Osteoblast (primary cell): ENCODE data around the gene ZNF697. TPM values are rescaled to one million over a fixed set of nuclear protein-coding genes. Genes with fewer than 3 reads are reported as not detected.
"Not testable (repeated sequence)": the region's sequence is repeated elsewhere in the genome, so short reads cannot be mapped to it uniquely, and the experiment has no call there.

Source experiments
- DNase-seq: peaks from one replicate; pipeline ENCODE4 v3.0.0; 2011; ENCODE audit warnings: low spot score, mixed read lengths; ENCODE audit not compliant: insufficient read length; ENCODE audit errors: missing footprints
- H2AFZ ChIP-seq: 2 replicates; pipeline ENCODE4 v1.6.0; 2011; ENCODE audit warnings: mild to moderate bottlenecking, low read length
- H3K27ac ChIP-seq: 2 replicates; pipeline ENCODE4 v1.5.1; 2011; ENCODE audit warnings: mild to moderate bottlenecking, low read depth, low read length, moderate library complexity
- H3K27me3 ChIP-seq: 2 replicates; pipeline ENCODE4 v1.6.0; 2012; ENCODE audit warnings: mild to moderate bottlenecking, control low read depth, inconsistent platforms, low read length, moderate library complexity; ENCODE audit not compliant: insufficient read depth
- H3K36me3 ChIP-seq: 2 replicates; pipeline ENCODE4 v1.5.1; 2011; ENCODE audit warnings: mild to moderate bottlenecking, low read length, control low read depth, moderate library complexity; ENCODE audit not compliant: insufficient read depth
- H3K4me1 ChIP-seq: 2 replicates; pipeline ENCODE4 v1.5.1; 2011; ENCODE audit warnings: mild to moderate bottlenecking, low read length, control low read depth, moderate library complexity; ENCODE audit not compliant: insufficient read depth
- H3K4me2 ChIP-seq: 2 replicates; pipeline ENCODE4 v1.6.0; 2011; ENCODE audit warnings: mild to moderate bottlenecking, low read length; ENCODE audit not compliant: insufficient read depth
- H3K4me3 ChIP-seq: fragments of 200-600 bp; sonication (generic); 3 replicates; pipeline ENCODE4 v1.5.1; 2012; ENCODE audit warnings: mild to moderate bottlenecking, low read length, inconsistent platforms; ENCODE audit not compliant: insufficient read depth
- H3K79me2 ChIP-seq: 2 replicates; pipeline ENCODE4 v1.6.0; 2012; ENCODE audit warnings: mild to moderate bottlenecking, low read length, control low read depth, inconsistent platforms; ENCODE audit not compliant: insufficient read depth
- H3K9me3 ChIP-seq: 2 replicates; pipeline ENCODE4 v1.5.1; 2011; ENCODE audit warnings: low read depth, low read length, control low read depth
- H4K20me1 ChIP-seq: 2 replicates; pipeline ENCODE4 v1.6.0; 2012; ENCODE audit warnings: mild to moderate bottlenecking, low read length, control low read depth; ENCODE audit not compliant: insufficient read depth
- total RNA-seq: library from RNA; depleted of rRNA; stranded (reverse); fragments of >200 nt; gene quantifications from 2 replicates; pipeline ENCODE4 v1.2.3, GENCODE V29; 2012
- TF ChIP-seq, protein P1 (sequence below): IDR thresholded peaks from 2 replicates; pipeline ENCODE4 v1.5.1; 2011; ENCODE audit warnings: mild to moderate bottlenecking, low read depth, low read length, moderate library complexity; ENCODE audit errors: extremely low read depth

The ZNF697 gene
- total RNA-seq, 1 donor: 6.5 TPM

DNA sequence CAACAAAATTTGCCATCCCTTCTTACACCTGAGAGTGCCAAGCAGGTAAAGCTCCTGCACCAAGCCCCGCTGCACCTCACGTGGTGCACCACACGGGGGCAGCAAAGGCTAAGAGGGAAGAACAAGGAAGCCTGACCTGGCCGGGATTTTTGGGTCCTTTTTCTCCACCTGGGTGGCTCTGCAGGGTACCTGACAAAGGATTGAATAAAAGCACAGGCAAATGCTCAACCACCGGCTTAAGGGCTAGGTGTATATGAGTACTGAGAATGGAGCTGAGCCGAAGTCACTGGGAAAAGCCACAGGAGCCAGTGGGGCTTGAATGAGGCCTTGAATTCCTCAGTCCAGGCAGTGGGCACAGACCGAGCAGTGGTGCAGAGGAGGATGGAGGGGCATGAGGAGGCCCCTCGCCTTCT is 36.4 kb downstream of the ZNF697 start:
- Histone ChIP-seq H2AFZ (no peak overlapping the region), H3K79me2 (no peaks in the 10 kb centered on the region), H3K4me1 (no peaks in the 10 kb centered on the region), H3K9me3 (no peaks in the 10 kb centered on the region), H3K4me3 (no peak overlapping the region), H3K27me3 (peaks cover 2% of the 10 kb centered on the region), H3K36me3 (no peaks in the 10 kb centered on the region), H4K20me1 (no peaks in the 10 kb centered on the region), H3K27ac (no peak overlapping the region), H3K4me2 (no peak overlapping the region)
- TF ChIP-seq, protein P1, sequence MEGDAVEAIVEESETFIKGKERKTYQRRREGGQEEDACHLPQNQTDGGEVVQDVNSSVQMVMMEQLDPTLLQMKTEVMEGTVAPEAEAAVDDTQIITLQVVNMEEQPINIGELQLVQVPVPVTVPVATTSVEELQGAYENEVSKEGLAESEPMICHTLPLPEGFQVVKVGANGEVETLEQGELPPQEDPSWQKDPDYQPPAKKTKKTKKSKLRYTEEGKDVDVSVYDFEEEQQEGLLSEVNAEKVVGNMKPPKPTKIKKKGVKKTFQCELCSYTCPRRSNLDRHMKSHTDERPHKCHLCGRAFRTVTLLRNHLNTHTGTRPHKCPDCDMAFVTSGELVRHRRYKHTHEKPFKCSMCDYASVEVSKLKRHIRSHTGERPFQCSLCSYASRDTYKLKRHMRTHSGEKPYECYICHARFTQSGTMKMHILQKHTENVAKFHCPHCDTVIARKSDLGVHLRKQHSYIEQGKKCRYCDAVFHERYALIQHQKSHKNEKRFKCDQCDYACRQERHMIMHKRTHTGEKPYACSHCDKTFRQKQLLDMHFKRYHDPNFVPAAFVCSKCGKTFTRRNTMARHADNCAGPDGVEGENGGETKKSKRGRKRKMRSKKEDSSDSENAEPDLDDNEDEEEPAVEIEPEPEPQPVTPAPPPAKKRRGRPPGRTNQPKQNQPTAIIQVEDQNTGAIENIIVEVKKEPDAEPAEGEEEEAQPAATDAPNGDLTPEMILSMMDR: peak; percentile 92
- DNase-seq: no peak

DNA sequence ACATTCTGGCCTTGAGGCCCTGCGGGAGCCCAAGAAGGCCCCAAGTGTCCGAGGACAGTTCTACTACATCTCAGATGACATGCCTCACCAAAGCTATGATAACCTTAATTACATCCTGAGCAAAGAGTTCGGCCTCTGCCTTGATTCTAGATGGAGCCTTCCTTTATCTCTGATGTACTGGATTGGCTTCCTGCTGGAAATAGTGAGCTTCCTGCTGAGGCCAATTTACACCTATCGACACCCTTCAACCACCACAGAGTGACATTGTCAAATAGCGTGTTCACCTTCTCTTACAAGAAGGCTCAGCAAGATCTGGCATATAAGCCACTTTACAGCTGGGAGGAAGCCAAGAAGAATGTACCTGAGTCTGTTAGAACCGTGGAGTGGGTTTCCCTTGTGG is 39.2 kb downstream of the ZNF697 start:
- not testable (repeated sequence) for H3K79me2 ChIP-seq, H3K27me3 ChIP-seq, H3K27ac ChIP-seq, H3K9me3 ChIP-seq, DNase-seq, H3K4me2 ChIP-seq, H3K4me3 ChIP-seq, H2AFZ ChIP-seq, H4K20me1 ChIP-seq, H3K4me1 ChIP-seq, H3K36me3 ChIP-seq

DNA sequence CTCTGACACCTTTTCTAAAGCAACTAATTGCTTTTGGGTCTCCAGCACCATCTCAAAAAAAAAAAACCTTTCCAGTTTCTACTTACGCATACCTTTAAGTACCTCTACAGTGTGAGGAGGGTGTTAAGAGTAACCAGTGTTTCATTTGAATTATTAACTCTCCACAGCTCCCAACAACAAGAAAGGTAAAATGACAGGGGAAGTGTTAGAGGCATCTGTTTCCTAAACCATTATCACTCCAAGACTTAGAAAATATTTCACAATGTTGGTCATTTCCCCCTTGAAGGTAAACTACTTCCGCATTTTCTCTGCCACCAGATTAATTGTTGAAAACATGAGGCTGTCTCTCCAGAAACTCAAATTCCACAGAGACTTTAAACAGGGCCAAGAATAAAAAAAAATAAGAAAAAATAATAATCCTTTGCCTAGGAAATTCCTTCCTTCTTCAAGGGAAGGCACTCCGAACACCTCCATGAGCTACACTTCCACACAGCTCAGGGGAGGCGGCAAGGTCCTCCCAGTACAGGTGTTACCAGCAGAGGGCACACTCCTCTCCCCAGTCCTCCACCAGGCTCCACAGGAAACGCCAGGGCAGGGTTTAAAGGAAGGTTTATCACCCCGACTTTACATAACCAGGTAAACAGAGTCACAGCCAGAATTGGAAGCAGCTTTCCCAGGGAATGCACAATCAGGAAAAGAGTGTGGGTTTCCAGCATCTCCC is 40.8 kb downstream of the ZNF697 start:
- H2AFZ ChIP-seq, H3K9me3 ChIP-seq, H3K27me3 ChIP-seq, H4K20me1 ChIP-seq, H3K4me2 ChIP-seq, H3K79me2 ChIP-seq, DNase-seq, H3K4me1 ChIP-seq, H3K36me3 ChIP-seq, H3K27ac ChIP-seq, H3K4me3 ChIP-seq: not testable (repeated sequence)

DNA sequence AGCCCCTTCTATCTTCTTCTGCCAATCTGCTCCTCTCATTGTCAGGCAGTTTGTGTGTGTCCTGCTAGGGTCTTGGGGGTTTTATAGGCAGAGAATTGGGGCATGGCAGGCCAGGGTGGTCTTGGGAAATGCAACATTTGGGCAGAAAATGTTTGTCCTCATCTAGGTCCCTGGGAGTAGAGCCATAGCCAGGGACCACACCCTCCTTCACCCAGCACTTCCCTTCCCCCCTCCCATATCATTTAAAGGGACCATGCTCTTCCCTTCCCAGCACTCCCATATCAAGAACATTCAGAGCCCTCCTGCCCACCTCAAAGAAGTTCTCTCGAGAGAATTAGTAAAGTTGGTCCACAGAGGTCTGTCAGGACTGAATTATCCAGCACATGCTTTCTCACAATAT is 41.7 kb downstream of the ZNF697 start:
- DNase-seq: no peak
- no peaks in the 10 kb centered on the region for H3K9me3 ChIP-seq
- H3K4me3 ChIP-seq: no peak overlapping the region
- H3K4me1 ChIP-seq: peaks cover 5% of the 10 kb centered on the region
- H2AFZ ChIP-seq: no peak overlapping the region
- no peak overlapping the region for H3K4me2 ChIP-seq
- no peaks in the 10 kb centered on the region for H3K36me3 ChIP-seq
- no peaks in the 10 kb centered on the region for H4K20me1 ChIP-seq
- H3K79me2 ChIP-seq: no peaks in the 10 kb centered on the region
- TF ChIP-seq, protein P1: no peak
- H3K27me3 ChIP-seq: peaks cover 2% of the 10 kb centered on the region
- no peak overlapping the region for H3K27ac ChIP-seq

DNA sequence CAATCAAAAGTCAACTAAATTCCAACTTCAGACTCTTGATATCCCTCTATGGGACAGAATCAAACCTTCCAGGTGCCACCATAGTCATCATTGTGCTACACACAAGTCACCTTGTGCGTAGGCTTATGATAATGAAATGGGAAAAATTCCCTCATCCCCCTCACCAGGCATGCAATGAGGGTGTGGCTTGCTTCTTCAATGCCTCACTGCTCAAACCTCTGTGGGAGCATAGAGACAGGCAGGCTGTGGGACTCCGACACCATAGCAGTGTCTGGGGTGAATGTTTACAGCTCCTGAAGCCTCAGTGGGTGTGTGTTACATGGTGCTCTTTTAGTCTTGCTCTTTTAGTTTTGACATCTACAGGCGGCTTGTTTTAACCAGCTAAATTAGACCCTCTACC is 42.4 kb downstream of the ZNF697 start:
- H2AFZ ChIP-seq: no peak overlapping the region
- DNase-seq: no peak
- H3K36me3 ChIP-seq: no peaks in the 10 kb centered on the region
- H3K9me3 ChIP-seq: no peaks in the 10 kb centered on the region
- TF ChIP-seq, protein P1: no peak
- H3K4me2 ChIP-seq: no peak overlapping the region
- no peak overlapping the region for H3K4me3 ChIP-seq
- no peak overlapping the region for H3K27ac ChIP-seq
- no peaks in the 10 kb centered on the region for H4K20me1 ChIP-seq
- no peaks in the 10 kb centered on the region for H3K27me3 ChIP-seq
- peaks cover 5% of the 10 kb centered on the region for H3K4me1 ChIP-seq
- no peaks in the 10 kb centered on the region for H3K79me2 ChIP-seq

DNA sequence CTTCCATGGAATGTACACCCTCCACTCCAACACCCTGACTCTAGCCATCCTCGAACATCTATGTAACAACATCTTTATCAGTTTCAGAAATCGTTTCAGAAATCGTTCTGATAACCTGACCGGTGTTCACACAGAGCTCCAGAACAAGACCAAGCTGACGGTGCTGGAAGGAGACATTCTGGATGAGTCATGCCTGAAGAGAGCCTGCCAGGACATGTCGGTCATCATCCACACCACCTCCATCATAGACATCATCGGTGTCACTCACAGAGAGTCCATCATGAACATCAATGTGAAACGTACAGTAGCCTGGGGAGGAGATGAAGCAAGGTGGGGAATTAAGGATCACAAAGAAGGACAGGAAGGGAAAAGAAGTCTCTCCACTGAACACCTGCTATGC is 43.0 kb downstream of the ZNF697 start:
- not testable (repeated sequence) for H3K4me1 ChIP-seq, H3K79me2 ChIP-seq, H3K4me2 ChIP-seq, H3K36me3 ChIP-seq, H3K4me3 ChIP-seq, H3K27ac ChIP-seq, H3K27me3 ChIP-seq, DNase-seq, H3K9me3 ChIP-seq, H4K20me1 ChIP-seq, H2AFZ ChIP-seq
